HG02678 (cell line): Measurements from ENCODE around the gene NAA38.
A peak's percentile ranks its signal among the peaks of the same experiment; 100 is the strongest.

ENCODE experiments used
- ATAC-seq: cut with Tn5 transposase; IDR thresholded peaks from one replicate; pipeline ENCODE4 v1.9.1; 2021; ENCODE audit warnings: mild to moderate bottlenecking, moderate library complexity; ENCODE audit not compliant: unreplicated experiment

Gene NAA38, protein sequence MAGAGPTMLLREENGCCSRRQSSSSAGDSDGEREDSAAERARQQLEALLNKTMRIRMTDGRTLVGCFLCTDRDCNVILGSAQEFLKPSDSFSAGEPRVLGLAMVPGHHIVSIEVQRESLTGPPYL

GRCh38 chr17:7856811-7857712, at the start of gene NAA38:
Gene NAA38, minus strand, starts transcription at chr17:7857559. Its CDS starts 96 bp downstream, at chr17:7857463.
- peak; percentile 75 for ATAC-seq

DNA sequence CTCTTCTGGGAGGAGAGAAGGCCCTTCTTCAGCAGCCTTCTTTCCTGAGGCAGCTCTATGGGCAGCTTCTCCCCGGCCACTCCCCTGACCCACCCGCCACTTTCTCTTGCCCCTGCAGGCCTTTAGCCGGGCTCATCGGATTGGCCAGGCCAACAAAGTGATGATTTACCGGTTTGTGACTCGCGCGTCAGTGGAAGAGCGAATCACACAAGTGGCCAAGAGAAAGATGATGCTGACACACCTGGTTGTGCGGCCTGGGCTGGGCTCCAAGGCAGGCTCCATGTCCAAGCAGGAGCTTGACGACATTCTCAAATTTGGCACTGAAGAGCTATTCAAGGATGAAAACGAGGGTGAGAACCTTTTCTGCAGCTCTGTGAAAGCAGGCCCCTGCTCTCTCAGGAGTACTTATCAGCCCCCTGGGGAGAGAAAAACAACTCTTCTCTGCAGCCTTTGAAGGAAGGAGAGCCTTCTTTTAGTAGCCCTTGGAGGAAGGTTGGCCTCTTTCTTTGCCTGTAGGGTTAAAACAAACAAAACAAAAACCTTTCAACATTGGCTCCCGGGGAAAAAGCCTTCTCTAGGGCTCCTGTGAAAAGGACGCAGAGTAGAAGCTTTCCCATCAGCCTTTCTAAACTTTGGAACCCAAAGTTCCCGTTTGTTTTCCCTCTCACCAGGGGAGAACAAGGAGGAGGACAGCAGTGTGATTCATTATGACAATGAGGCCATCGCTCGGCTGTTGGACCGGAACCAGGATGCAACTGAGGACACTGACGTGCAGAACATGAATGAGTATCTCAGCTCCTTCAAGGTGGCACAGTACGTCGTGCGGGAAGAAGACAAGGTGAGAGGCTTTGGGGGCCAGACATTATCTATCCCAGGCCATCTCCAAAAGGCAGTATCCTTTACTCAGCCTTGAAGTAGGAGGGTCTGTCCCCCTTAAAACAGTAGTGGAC, 46.1 kb upstream of the NAA38 start:
- no peak for ATAC-seq

DNA sequence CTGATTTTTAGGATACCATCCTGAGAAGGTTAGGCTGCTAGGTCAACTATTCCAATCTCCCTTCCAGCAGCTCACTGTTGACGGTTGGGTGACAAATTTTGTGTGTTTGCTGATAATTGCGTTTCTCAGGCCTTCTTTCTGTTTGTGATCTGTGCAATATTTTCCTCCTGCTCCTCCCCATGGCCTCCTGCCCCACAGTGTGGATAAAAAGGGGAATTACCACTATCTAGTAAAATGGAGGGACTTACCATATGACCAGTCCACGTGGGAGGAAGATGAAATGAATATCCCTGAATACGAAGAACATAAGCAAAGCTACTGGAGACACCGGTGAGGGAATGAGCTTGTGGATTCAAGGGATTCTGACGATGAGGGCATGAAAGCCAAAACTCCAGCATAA, 40.4 kb upstream of the NAA38 start:
- ATAC-seq, result no peak

DNA sequence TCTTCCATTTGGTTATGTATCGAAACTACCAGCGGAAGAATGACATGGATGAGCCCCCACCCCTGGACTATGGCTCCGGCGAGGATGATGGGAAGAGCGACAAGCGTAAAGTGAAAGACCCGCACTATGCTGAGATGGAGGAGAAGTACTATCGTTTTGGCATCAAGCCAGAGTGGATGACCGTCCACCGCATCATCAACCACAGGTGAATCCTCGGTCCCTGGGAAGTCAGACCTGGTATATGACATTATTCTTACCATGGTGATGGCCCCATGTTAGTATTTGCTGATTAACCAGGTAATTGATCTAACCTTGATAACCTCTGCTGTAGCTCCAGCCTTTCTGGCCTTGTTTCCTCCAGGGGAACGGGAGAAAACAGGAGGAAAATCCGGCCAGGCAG, 39.7 kb upstream of the NAA38 start:
- no peak for ATAC-seq

GRCh38 chr17:7894866-7895265, 37.5 kb upstream of the NAA38 start:
- no peak for ATAC-seq

DNA sequence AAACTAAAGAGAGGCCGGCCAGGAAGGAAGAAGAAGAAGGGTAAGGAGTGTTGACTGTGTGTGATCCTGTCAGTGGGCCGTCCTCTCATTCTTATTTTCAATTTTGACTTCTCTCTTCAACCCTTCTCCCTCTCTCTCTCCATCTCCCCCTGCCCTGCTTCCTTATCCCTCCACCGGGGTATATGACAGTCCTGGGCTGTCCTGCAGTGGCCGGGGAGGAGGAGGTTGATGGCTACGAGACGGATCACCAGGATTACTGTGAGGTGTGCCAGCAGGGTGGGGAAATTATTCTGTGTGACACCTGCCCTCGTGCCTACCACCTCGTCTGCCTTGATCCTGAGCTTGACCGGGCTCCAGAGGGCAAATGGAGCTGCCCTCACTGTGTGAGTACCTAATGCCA, 36.9 kb upstream of the NAA38 start:
- no peak for ATAC-seq

DNA sequence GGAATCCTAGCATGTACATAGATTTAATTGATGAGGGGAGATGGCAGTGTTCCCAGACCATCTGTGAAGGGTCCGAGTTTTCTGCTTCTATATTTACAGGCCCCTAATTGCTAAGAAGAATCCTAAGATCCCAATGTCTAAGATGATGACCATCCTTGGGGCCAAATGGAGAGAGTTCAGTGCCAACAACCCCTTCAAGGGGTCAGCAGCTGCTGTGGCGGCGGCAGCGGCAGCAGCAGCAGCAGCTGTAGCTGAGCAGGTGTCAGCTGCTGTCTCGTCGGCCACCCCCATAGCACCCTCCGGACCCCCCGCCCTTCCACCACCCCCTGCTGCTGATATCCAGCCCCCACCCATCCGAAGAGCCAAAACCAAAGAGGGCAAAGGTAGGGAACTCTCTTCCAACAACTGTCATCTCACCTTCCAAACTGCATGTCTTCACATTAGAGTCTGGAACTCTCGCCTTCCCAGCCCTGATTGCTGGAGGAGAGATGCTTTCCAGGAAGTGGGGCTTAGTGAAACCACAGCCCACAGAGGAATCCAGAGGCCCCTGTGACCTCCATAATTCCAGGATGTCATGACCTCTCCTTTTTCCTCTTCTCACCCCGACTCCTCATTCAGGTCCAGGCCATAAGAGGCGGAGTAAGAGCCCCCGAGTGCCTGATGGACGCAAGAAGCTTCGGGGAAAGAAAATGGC, 36.0 kb upstream of the NAA38 start:
- ATAC-seq, result no peak

DNA sequence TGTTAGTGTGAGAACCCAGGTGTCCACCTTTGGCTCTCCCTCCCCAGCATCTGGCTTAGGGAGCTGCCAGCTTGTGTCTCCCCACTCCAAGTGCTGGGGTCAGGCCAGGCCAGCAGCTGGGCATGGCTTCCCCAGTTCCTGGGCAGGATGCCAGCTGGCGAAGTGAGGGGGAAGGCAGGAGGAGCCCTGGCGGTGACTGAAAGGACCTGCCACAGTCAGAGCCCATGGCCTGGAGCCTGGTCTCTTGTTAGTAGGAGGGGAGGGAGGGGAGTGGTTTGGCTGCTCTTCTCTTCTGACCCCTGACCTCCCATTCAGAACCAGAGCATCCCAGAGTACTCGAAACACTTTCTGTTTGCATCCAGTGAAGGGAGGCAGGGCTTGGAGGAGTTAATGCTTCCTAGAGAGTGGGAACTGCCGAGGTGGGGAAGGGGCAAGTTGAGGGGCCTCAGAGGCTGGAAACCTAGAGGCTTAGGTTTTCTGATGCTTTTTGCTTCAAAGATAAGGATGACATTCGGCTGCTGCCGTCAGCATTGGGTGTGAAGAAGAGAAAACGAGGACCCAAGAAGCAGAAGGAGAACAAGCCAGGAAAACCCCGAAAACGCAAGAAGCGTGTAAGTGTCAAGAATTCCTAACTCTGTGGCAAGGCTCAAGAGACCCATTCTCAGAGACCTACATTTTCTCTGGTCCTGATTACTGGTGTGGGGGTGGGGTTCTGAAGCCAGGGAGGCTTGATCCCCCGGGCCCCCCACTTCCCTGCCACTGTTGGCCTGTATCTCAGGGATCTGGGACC, 32.0 kb upstream of the NAA38 start:
- ATAC-seq, result no peak

GRCh38 chr17:7888184-7888920, 31.0 kb upstream of the NAA38 start, which contains the start of gene CHD3:
Gene CHD3, plus strand, starts transcription at chr17:7888789. Its CDS starts 212 bp downstream, at chr17:7889001.
- ATAC-seq, result no peak

DNA sequence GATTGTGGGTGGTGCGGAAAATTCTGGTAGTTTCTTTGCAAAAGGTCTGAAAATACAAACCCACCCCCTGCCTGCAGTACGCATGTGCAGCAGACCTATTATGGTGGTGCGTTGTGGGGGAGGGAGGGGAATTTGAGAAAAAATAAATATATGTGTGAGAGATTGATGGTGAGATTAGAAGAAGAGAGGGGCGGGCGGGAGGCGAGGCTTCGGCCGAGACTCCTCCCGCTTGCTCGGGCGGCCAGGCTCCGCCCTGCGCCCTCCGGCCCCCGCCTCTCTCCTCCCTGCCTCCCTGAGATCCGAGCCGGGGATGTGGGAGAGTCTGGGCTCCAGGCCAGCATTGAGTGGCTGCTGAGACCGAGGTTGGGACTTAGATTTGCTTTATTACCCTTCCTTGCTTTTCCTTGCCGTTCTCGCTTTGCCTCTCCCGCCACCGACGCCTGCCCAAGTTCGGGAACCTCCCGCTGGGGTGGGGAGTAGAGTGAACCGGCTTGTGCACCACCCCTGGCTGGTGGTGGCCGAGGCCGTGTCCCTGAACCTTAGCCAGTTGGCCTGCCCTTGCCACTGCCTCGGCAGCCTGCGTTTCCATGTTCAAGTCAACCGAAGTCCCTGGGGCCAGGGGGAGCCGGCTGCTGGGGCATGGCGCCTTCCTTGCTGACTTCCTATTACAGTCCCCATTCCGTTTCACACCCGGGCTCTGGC, 30.3 kb upstream of the NAA38 start:
- ATAC-seq, result peak; percentile 49

DNA sequence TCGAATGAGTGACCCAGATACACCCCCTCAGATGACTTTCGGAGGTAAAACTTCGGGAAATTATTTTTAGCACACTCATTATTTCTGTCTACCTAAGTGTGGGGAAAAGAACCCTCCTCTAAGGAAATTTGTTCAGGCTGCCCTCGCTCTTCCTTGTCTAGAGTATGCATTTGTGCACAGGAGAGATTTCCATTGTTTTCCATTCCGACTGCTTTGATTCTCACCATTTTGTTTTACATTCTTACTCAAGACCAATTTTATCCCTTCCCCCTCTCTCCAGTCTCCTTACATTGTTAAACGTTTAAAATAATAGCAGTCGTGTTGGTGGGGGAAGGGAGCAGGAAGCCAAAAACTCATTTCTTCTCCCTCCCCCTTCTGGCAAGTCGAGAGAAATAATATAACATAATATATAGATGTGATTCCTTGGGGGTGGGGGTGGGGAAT, 29.7 kb upstream of the NAA38 start:
- no peak for ATAC-seq

DNA sequence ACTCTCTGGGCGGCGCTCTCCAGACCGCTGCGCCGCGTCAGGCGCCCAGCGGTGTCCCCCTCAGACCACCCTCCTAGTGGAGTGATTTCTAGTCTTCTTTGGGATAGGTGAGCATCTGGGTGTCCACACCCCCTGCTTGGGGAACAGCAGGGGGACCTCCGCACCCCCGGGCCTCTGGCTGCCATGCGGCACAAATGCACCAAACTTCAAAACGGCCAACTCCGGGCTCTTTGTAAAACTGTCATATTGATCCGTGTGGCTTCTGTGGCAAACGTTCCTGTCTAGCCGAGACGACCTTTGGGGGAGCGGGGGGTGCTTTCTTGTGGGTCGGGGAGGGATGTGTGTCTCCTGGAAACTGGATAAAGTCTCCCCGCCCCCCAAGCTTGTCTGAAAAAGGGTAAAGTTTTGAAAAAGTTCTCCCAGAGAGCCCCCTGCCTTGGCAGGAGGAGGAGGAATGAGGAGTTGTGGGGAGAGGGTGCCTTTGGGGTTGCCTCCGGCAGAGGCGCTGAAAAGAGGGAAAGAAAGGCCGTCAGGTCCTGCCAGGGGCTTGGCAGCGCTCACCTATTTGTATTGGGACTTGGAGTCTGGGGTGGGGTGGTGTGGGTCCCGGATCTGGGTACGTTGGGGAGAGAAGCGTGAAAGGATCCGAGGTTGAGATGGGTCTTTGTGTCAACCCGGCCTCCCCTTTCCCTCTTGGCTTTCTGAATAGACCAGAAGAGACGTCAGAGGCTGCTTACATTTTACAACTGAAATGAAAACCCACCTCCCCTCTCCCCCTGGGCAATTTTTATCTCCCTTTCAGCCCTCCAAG, 29.1 kb upstream of the NAA38 start:
- no peak for ATAC-seq

DNA sequence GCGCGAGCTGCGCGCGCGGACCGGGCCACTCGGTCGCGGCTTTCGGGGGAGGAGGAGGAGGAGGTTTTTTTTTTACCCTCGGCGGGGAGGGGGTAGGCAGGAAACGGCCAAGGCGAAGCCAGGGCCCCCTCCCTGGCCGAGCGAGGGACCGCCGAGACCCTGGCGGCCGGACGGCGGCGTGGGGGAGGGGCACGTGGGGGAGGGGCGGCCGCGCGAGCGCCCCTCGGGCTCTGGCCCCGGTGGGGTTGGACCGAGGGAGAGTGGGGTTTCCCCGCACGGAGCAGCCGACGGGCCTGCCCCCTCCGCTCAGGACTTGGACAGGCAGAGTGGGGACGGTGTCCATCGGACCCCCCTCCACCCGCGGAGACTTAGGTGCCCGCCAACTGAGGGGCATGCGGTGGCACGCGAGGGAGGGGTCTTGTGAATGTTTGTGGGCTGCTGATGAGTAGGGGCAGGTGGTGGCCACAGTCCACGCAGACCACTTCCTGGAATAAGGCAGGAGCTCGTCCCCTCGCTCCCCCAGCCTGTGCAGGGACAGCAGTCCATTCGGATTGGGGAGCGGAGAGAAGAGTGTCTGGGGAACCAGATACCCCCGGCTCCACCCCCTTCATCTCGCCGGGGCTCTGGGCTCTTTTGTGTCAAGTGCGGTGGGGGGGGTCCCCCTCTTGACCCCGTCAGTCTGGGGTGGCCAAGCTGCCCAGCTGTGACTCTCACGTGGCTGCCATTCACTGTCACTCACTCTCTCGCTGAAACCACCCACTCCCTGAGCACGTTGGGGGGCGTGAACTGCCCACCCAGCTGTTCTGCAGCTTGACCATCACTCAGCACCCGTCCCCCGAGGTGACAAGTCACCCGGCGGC, 28.2 kb upstream of the NAA38 start:
- peak; percentile 25 for ATAC-seq

DNA sequence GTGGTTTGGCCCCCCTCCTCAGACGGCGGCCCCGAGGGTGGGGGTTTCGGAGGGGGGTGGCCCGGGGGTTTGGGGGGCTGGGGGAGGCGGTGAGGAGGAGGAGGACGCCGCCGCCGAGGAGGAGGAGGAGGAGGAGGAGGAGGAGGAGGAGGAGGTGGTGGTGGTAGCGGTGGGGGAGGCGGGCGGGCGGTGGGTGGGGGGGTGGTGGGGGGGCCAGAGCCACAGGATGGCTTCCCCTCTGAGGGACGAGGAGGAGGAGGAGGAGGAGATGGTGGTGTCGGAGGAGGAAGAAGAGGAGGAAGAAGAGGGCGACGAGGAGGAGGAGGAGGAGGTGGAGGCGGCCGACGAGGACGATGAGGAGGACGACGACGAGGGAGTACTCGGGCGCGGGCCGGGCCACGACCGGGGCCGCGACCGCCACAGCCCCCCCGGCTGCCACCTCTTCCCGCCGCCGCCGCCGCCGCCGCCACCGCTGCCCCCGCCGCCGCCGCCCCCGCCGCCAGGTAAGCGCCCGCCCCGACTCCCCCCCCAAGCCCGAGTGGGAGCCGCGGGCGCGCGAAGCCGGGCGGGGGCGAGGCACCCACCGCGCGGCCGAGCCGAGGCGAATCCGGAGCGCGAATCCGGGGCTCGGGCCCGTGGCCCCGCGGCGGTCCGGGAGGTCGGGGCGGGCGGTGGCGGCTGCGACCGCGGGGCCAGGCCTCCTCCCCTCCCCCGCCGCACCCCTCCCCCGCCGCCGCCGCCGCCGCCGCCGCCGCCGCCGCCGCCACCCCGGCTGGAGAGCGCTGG, 27.4 kb upstream of the NAA38 start:
- ATAC-seq, result peak; percentile 13

DNA sequence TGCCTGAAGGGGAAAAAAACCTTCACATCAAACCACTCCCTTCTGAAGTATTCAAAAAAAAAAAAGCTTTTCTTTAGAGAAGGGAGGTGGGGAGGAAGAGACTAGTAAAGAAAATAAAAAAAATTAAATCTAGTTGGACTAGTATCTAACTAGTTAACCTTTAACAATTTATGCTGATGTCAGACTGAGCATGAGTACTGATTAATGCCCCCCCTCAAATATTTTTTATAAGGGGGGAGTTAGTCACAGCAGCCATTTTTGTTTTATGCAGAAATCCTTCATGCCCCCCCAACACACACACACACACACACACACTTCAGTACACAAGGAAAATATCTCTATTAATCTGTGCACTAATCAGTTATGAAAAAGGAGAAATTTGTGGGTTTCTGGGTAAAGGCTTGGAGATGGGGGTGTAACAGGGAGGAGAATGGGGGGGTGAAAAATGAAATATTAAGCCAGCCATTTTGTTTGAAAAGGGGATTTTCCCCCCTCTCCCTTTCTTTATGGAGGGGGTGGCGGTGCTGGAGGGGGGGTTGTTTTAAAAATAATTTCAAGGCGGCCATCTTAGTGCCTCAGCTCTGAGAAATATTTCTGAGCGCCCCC, 26.5 kb upstream of the NAA38 start:
- ATAC-seq, result no peak

DNA sequence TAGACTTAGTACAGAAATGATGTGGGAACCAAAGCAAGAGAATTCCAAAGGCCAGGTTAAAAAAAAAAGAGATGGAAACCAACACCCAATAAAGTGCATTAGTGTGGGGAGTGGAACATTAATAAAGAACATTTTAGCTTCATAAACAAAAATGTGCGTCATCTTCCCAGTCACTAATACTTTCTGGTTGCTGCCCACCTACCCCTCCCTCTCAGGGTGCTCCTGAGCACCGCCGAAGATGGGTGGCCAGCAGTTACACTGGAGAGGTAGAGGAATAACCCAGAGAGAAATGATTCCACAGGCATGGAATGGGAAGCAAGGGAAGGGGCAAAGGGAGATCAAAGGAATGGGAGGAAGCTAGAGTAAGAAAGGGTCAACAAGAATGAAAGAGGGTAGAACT, 25.3 kb upstream of the NAA38 start:
- no peak for ATAC-seq
